HUES48 (cell line): ENCODE data around the gene LRP1B.

Source experiments
- H3K27ac ChIP-seq: one replicate; pipeline ENCODE4 v1.7.0; 2013; ENCODE audit warnings: low read depth, low read length, inconsistent platforms
- H3K27me3 ChIP-seq: 2 replicates; pipeline ENCODE4 v1.6.1; 2013; ENCODE audit warnings: mild to moderate bottlenecking, low read length; ENCODE audit not compliant: control insufficient read depth, insufficient read depth
- H3K36me3 ChIP-seq: 2 replicates; pipeline ENCODE4 v1.6.1; 2013; ENCODE audit warnings: low read length; ENCODE audit not compliant: control insufficient read depth, insufficient read depth
- H3K4me1 ChIP-seq: 2 replicates; pipeline ENCODE4 v1.6.1; 2013; ENCODE audit warnings: mild to moderate bottlenecking, low read length; ENCODE audit not compliant: control insufficient read depth, insufficient read depth
- H3K4me3 ChIP-seq: 2 replicates; pipeline ENCODE4 v1.5.1; 2013; ENCODE audit warnings: mild to moderate bottlenecking, low read depth, low read length
- H3K9ac ChIP-seq: 2 replicates; pipeline ENCODE4 v1.6.1; 2013; ENCODE audit warnings: mild to moderate bottlenecking, low read depth, low read length, moderate library complexity
- H3K9me3 ChIP-seq: 2 replicates; pipeline ENCODE4 v1.6.1; 2013; ENCODE audit warnings: low read length; ENCODE audit not compliant: control insufficient read depth, insufficient read depth

The LRP1B gene

GRCh38 chr2:141498561-141498960, 632.3 kb downstream of the LRP1B start:
- H3K4me1 ChIP-seq: no peaks in the 10 kb centered on the region
- H3K27me3 ChIP-seq: no peaks in the 10 kb centered on the region
- H3K27ac ChIP-seq: no peak overlapping the region
- no peak overlapping the region for H3K9ac ChIP-seq
- no peaks in the 10 kb centered on the region for H3K36me3 ChIP-seq
- H3K4me3 ChIP-seq: no peak overlapping the region
- H3K9me3 ChIP-seq: no peaks in the 10 kb centered on the region

DNA sequence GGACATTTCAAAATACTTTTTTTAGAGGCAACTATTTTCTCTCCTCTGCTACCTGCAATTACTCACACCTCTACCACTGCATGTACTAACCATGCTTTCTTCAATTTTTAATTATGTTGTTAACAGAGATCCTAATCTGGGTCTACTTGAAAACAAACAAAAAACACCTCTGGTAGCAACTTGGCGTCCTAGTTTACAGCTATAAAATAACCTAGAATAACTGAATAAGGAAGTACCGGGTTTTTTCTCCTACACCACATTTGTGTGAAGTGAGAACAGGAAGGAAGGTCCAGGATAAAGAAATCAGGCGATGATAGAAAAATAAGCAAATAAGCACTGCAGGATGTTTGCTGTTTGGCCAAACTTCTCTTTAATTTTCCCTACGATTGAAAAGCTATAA, 633.5 kb downstream of the LRP1B start:
- Histone ChIP-seq H3K27me3 (no peaks in the 10 kb centered on the region), H3K27ac (no peak overlapping the region), H3K4me3 (no peak overlapping the region), H3K9me3 (no peaks in the 10 kb centered on the region), H3K4me1 (no peaks in the 10 kb centered on the region), H3K36me3 (no peaks in the 10 kb centered on the region), H3K9ac (no peak overlapping the region)

GRCh38 chr2:141496810-141497209, 634.0 kb downstream of the LRP1B start:
- Histone ChIP-seq H3K27me3 (no peaks in the 10 kb centered on the region), H3K9me3 (no peaks in the 10 kb centered on the region), H3K36me3 (no peaks in the 10 kb centered on the region), H3K9ac (no peak overlapping the region), H3K4me3 (no peak overlapping the region), H3K27ac (no peak overlapping the region), H3K4me1 (no peaks in the 10 kb centered on the region)

GRCh38 chr2:141493936-141494335, 636.9 kb downstream of the LRP1B start:
- Histone ChIP-seq H3K9me3 (no peaks in the 10 kb centered on the region), H3K36me3 (no peaks in the 10 kb centered on the region), H3K27me3 (no peaks in the 10 kb centered on the region), H3K4me3 (no peak overlapping the region), H3K9ac (no peak overlapping the region), H3K27ac (no peak overlapping the region), H3K4me1 (no peaks in the 10 kb centered on the region)

DNA sequence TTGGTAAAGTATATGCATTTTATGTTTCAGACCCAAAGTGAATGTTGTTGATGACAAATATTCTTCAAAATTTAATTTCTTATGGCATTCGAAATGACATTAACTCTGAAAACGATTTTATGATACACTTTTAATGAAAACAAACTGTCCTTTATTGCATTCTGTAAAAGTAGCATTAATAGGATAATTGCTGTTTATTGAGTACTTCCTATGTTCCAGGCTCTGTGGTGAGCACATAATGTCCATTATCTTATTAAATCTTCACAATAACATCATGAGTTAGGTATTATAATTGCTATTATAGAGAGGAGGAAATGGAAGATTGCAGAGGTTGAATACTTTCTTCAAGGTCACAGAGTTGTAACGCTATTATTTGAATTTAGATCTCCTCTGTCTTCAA, 638.0 kb downstream of the LRP1B start:
- no peaks in the 10 kb centered on the region for H3K36me3 ChIP-seq
- H3K27ac ChIP-seq: no peak overlapping the region
- H3K9ac ChIP-seq: no peak overlapping the region
- no peaks in the 10 kb centered on the region for H3K9me3 ChIP-seq
- no peak overlapping the region for H3K4me3 ChIP-seq
- H3K27me3 ChIP-seq: no peaks in the 10 kb centered on the region
- H3K4me1 ChIP-seq: no peaks in the 10 kb centered on the region

DNA sequence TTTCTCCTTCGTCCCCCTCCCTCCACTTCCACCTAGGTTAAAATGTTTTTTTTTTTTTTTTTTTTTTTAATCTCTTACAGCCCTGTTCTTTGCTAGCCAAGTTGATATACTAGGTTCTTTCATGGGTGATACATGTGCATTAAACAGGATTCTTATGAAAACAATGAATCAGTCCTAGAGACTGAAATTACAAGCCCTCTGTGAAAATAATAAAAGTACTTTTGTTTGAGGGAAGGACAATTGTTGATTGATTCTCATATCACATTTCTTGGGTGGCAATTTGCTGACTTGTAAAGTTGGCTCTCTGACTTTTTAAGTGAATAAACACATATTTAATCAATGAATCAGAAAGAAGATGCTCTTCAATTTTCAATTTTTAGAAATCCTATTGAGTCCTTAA, 639.9 kb downstream of the LRP1B start:
- H3K9ac ChIP-seq: no peak overlapping the region
- no peaks in the 10 kb centered on the region for H3K4me1 ChIP-seq
- H3K4me3 ChIP-seq: no peak overlapping the region
- no peaks in the 10 kb centered on the region for H3K36me3 ChIP-seq
- no peaks in the 10 kb centered on the region for H3K27me3 ChIP-seq
- no peaks in the 10 kb centered on the region for H3K9me3 ChIP-seq
- no peak overlapping the region for H3K27ac ChIP-seq

GRCh38 chr2:141482697-141483096, 648.1 kb downstream of the LRP1B start:
- 0 out of 2 replicates have a peak, but pooled peaks cover 3% of the 10 kb centered on the region for H3K4me1 ChIP-seq
- no peak overlapping the region for H3K4me3 ChIP-seq
- no peaks in the 10 kb centered on the region for H3K9me3 ChIP-seq
- no peak overlapping the region for H3K27ac ChIP-seq
- H3K27me3 ChIP-seq: no peaks in the 10 kb centered on the region
- H3K9ac ChIP-seq: no peak overlapping the region
- H3K36me3 ChIP-seq: no peaks in the 10 kb centered on the region

DNA sequence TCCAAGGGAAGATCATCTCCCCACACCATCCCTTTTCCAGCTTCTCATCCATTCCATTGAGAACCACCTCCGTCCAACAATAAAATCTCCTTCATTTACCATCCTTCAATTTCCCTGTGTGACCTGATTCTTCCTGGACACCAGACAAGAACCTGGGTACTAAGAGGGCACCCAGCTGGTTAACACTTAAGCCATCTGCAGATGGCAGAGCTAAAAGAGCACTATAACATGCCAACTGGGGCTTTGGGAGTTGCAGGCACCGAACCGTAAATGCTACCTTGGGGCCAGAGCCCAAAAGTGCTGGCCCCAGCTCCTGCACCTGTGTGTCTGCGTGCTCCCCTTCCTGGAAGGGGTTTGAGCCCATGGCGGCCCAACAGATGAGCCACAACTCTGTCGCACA, 655.0 kb downstream of the LRP1B start:
- H3K9ac ChIP-seq: no peak overlapping the region

GRCh38 chr2:141468761-141469160, 662.1 kb downstream of the LRP1B start:
- Histone ChIP-seq H3K4me3 (no peak overlapping the region), H3K4me1 (peaks cover 4% of the 10 kb centered on the region; the same call in 1 of the 2 replicates), H3K9me3 (no peaks in the 10 kb centered on the region), H3K27ac (no peak overlapping the region), H3K27me3 (no peaks in the 10 kb centered on the region), H3K9ac (no peak overlapping the region), H3K36me3 (no peaks in the 10 kb centered on the region)

More for the DNA sequence above, 655.0 kb downstream of the LRP1B start:
- Histone ChIP-seq H3K4me3 (no peak overlapping the region), H3K27ac (no peak overlapping the region), H3K36me3 (no peaks in the 10 kb centered on the region), H3K4me1 (0 out of 2 replicates have a peak, but pooled peaks cover 3% of the 10 kb centered on the region), H3K27me3 (no peaks in the 10 kb centered on the region), H3K9me3 (no peaks in the 10 kb centered on the region)

GRCh38 chr2:141467331-141467730, 663.5 kb downstream of the LRP1B start:
- H3K27ac ChIP-seq: no peak overlapping the region
- H3K4me3 ChIP-seq: no peak overlapping the region
- H3K9me3 ChIP-seq: no peaks in the 10 kb centered on the region
- H3K4me1 ChIP-seq: peaks cover 4% of the 10 kb centered on the region; the same call in 1 of the 2 replicates
- no peaks in the 10 kb centered on the region for H3K36me3 ChIP-seq
- H3K27me3 ChIP-seq: no peaks in the 10 kb centered on the region
- H3K9ac ChIP-seq: no peak overlapping the region

- Histone ChIP-seq H3K27me3 (no peaks in the 10 kb centered on the region), H3K36me3 (no peaks in the 10 kb centered on the region), H3K9me3 (no peaks in the 10 kb centered on the region), H3K9ac (no peak overlapping the region), H3K27ac (no peak overlapping the region), H3K4me1 (peaks cover 4% of the 10 kb centered on the region; the same call in 1 of the 2 replicates), H3K4me3 (no peak overlapping the region)
Observed at GRCh38 chr2:141464995-141465394, 665.8 kb downstream of the LRP1B start.

GRCh38 chr2:141458351-141458750, 672.5 kb downstream of the LRP1B start:
- no peaks in the 10 kb centered on the region for H3K36me3 ChIP-seq
- no peak overlapping the region for H3K9ac ChIP-seq
- no peak overlapping the region for H3K4me3 ChIP-seq
- H3K27ac ChIP-seq: no peak overlapping the region
- peaks cover 12% of the 10 kb centered on the region for H3K4me1 ChIP-seq
- H3K27me3 ChIP-seq: no peaks in the 10 kb centered on the region
- no peaks in the 10 kb centered on the region for H3K9me3 ChIP-seq
